HG03066 (cell line): ENCODE data around the gene MTA3.
"Not testable (repeated sequence)": the region's sequence is repeated elsewhere in the genome, so short reads cannot be mapped to it uniquely, and the experiment has no call there.

ENCODE experiments used
- ATAC-seq: cut with Tn5 transposase; IDR thresholded peaks from one replicate; pipeline ENCODE4 v1.9.1; 2021; ENCODE audit warnings: low read depth; ENCODE audit not compliant: unreplicated experiment

Gene MTA3

GRCh38 chr2:42604341-42604867, 36.0 kb downstream of the MTA3 start:
- ATAC-seq, result not testable (repeated sequence)

- ATAC-seq, result not testable (repeated sequence)
These were observed 37.7 kb downstream of the MTA3 start for GRCh38 chr2:42606166-42606565.

GRCh38 chr2:42607101-42607637, 38.7 kb downstream of the MTA3 start:
- ATAC-seq, result no peak

GRCh38 chr2:42613281-42614064, 45.0 kb downstream of the MTA3 start:
- no peak for ATAC-seq

- no peak for ATAC-seq
These were observed 46.4 kb downstream of the MTA3 start for GRCh38 chr2:42614838-42615237.

- ATAC-seq, result no peak
These were observed 49.7 kb downstream of the MTA3 start for GRCh38 chr2:42618116-42618515.

- no peak for ATAC-seq
These were observed 50.5 kb downstream of the MTA3 start for GRCh38 chr2:42618972-42619371.

- not testable (repeated sequence) for ATAC-seq
These were observed 53.2 kb downstream of the MTA3 start for GRCh38 chr2:42621626-42622025.

- ATAC-seq, result no peak
These were observed 54.7 kb downstream of the MTA3 start for GRCh38 chr2:42622943-42623676.

- no peak for ATAC-seq
These were observed 55.6 kb downstream of the MTA3 start for GRCh38 chr2:42624047-42624446.

GRCh38 chr2:42628024-42628423, 59.6 kb downstream of the MTA3 start:
- not testable (repeated sequence) for ATAC-seq

- ATAC-seq, result no peak
These were observed 68.5 kb downstream of the MTA3 start for GRCh38 chr2:42636934-42637333.

- ATAC-seq, result no peak
These were observed 69.8 kb downstream of the MTA3 start for GRCh38 chr2:42638080-42638784.

- ATAC-seq, result no peak
These were observed 71.1 kb downstream of the MTA3 start for GRCh38 chr2:42639340-42640077.

- no peak for ATAC-seq
These were observed 71.8 kb downstream of the MTA3 start for GRCh38 chr2:42640261-42640660.

- ATAC-seq, result not testable (repeated sequence)
These were observed 73.9 kb downstream of the MTA3 start for GRCh38 chr2:42642371-42642770.

GRCh38 chr2:42645551-42645950, 77.1 kb downstream of the MTA3 start:
- ATAC-seq, result no peak

- ATAC-seq, result no peak
These were observed 80.4 kb downstream of the MTA3 start for GRCh38 chr2:42648796-42649195.

- ATAC-seq, result no peak
These were observed 82.6 kb downstream of the MTA3 start for GRCh38 chr2:42651057-42651456.

GRCh38 chr2:42652086-42652485, 83.7 kb downstream of the MTA3 start:
- ATAC-seq, result no peak
